K562 (cell line): ENCODE data around the gene CAPN13. TPM values are rescaled to one million over a fixed set of nuclear protein-coding genes. Genes with fewer than 3 reads are reported as not detected.

Source experiments
- ATAC-seq: fragments of 200-7000 bp; cut with Tn5 transposase; 3 replicates; pipeline ENCODE4 v1.9.1; 2020; ENCODE audit warnings: moderate library complexity
- BruUV-seq: library from RNA; stranded (reverse); fragments of 400-500 nt; replicated peaks from 2 replicates; lab custom pipeline; 2021; lab: Mats Ljungman, UMichigan
- CTCF ChIA-PET: fragments of 300-600 bp; formaldehyde crosslinking; extraction: SDS; loops from one replicate; lab custom pipeline; 2021; ENCODE audit warnings: low intra/inter-chr PET ratio; lab: Yijun Ruan, JAX
- POLR2A ChIA-PET: fragments of 300-600, 350-650 bp; sonication (Branson Sonifier 250); formaldehyde crosslinking; extraction: SDS; loops from one replicate; lab custom pipeline; 2021; ENCODE audit warnings: antibody characterized with exemption, inconsistent platforms; lab: Yijun Ruan, JAX
- DNase-seq, 4 experiments: peaks; one replicate each; pipeline versions ENCODE4 v3.0.0 to v3.0.0-alpha.2; 2011 to 2018; ENCODE audit warnings: low spot score in 3 of 4, mixed read lengths in 3 of 4; ENCODE audit errors: extremely low read depth in 1 of 4
- FAIRE-seq: peaks from 2 replicates; lab custom pipeline; 2011; peaks lifted over from hg19 to GRCh38; lab: Jason Lieb, UNC
- H2AFZ ChIP-seq: 2 replicates; pipeline ENCODE4 v1.6.0; 2011; ENCODE audit warnings: low read depth, low read length, control low read depth, inconsistent platforms
- H3K27ac ChIP-seq: fragments of 200-600 bp; 3 replicates; pipeline ENCODE4 v1.8.0; 2011; ENCODE audit warnings: low read depth, mild to moderate bottlenecking, control low read depth, inconsistent platforms, low read length, moderate library complexity, mixed read lengths; ENCODE audit errors: extremely low read depth
- H3K27me3 ChIP-seq, 2 experiments: fragments of 300-600 bp in 1 of 2; 2 replicates in 1 of 2; 3 replicates in 1 of 2; pipeline versions ENCODE4 v1.6.0 to v1.8.0; 2011; ENCODE audit warnings: inconsistent platforms in 2 of 2, low read length in 2 of 2, mild to moderate bottlenecking in 1 of 2, mixed read lengths in 1 of 2, moderate library complexity in 1 of 2; ENCODE audit not compliant: control insufficient read depth in 2 of 2, insufficient read depth in 2 of 2
- H3K36me3 ChIP-seq: fragments of 300-600 bp; 3 replicates; pipeline ENCODE4 v1.8.0; 2011; ENCODE audit warnings: mild to moderate bottlenecking, low read length, inconsistent platforms; ENCODE audit not compliant: control insufficient read depth, insufficient read depth
- H3K4me1 ChIP-seq, 2 experiments: fragments of 200-600 bp in 1 of 2; replicated peaks in 1 of 2; 2 replicates in 1 of 2; 3 replicates in 1 of 2; pipeline versions ENCODE4 v1.5.1 to v1.8.0; 2011; ENCODE audit warnings: inconsistent platforms in 2 of 2, low read length in 2 of 2, mild to moderate bottlenecking in 1 of 2, mixed read lengths in 1 of 2, moderate library complexity in 1 of 2; ENCODE audit not compliant: control insufficient read depth in 2 of 2, insufficient read depth in 2 of 2
- H3K4me2 ChIP-seq: 2 replicates; pipeline ENCODE4 v1.6.1; 2011; ENCODE audit warnings: low read length, control low read depth, inconsistent platforms, mixed read lengths; ENCODE audit not compliant: insufficient read depth
- H3K4me3 ChIP-seq: fragments of 200-600 bp; sonication (generic), shearing (Covaris generic); 2 replicates; pipeline ENCODE4 v1.5.1; 2016; ENCODE audit warnings: control low read depth, inconsistent platforms
- H3K79me2 ChIP-seq: fragments of 200-600 bp; 3 replicates; pipeline ENCODE4 v1.8.0; 2011; ENCODE audit warnings: low read length, inconsistent platforms; ENCODE audit not compliant: control insufficient read depth, insufficient read depth
- H3K9ac ChIP-seq, 2 experiments: 2 replicates each; pipeline versions ENCODE4 v1.6.0 to v1.6.1; 2011; ENCODE audit warnings: low read depth in 2 of 2, low read length in 2 of 2, control low read depth in 1 of 2, inconsistent platforms in 1 of 2, mild to moderate bottlenecking in 1 of 2, mixed read lengths in 1 of 2; ENCODE audit not compliant: insufficient read depth in 1 of 2
- H3K9me1 ChIP-seq: one replicate; pipeline ENCODE4 v1.6.0; 2011; ENCODE audit warnings: inconsistent platforms, mild to moderate bottlenecking, low read length, moderate library complexity; ENCODE audit not compliant: control insufficient read depth, insufficient read depth
- H3K9me3 ChIP-seq: replicated peaks from 2 replicates; pipeline ENCODE4 v1.5.1; 2011; ENCODE audit warnings: low read depth, low read length, inconsistent platforms; ENCODE audit not compliant: control insufficient read depth, insufficient read depth
- H4K20me1 ChIP-seq: replicated peaks from 2 replicates; pipeline ENCODE4 v1.6.1; 2011; ENCODE audit warnings: low read length, inconsistent platforms, mixed read lengths; ENCODE audit not compliant: control insufficient read depth, insufficient read depth
- ADNP ChIP-seq: fragments of 200-800 bp; sonication (Bioruptor generic); IDR thresholded peaks from 2 replicates; pipeline ENCODE4 v1.6.1; 2016; ENCODE audit warnings: missing genetic modification characterization, missing compliant biosample characterization
- BRF1 ChIP-seq: IDR thresholded peaks from 3 replicates; pipeline ENCODE4 v1.6.1; 2011; ENCODE audit warnings: borderline replicate concordance, mild to moderate bottlenecking; ENCODE audit not compliant: insufficient read length; ENCODE audit errors: extremely low read depth
- HDAC3 ChIP-seq: fragments of 450-650 bp; IDR thresholded peaks from 2 replicates; pipeline ENCODE4 v1.6.1; 2018; ENCODE audit warnings: borderline replicate concordance, mild to moderate bottlenecking, moderate library complexity; ENCODE audit not compliant: partially characterized antibody
- HDGF ChIP-seq: fragments of 450-650 bp; IDR thresholded peaks from 2 replicates; pipeline ENCODE4 v1.6.1; 2016
- HNRNPUL1 ChIP-seq: fragments of 200-400 bp; formaldehyde crosslinking; IDR thresholded peaks from 2 replicates; pipeline ENCODE4 v1.6.1; 2017; ENCODE audit warnings: low read length
- PHB2 ChIP-seq: fragments of 450-650 bp; IDR thresholded peaks from 2 replicates; pipeline ENCODE4 v1.6.1; 2017; ENCODE audit warnings: low read depth
- RBM34 ChIP-seq: fragments of 200-400 bp; formaldehyde crosslinking; IDR thresholded peaks from 2 replicates; pipeline ENCODE4 v1.6.1; 2018; ENCODE audit warnings: low read length, borderline replicate concordance; ENCODE audit not compliant: insufficient read depth
- RBM39 ChIP-seq: fragments of 200-400 bp; formaldehyde crosslinking; optimal IDR thresholded peaks from 2 replicates; pipeline ENCODE3; 2018; ENCODE audit warnings: low read depth, low read length
- U2AF1 ChIP-seq: fragments of 200-400 bp; formaldehyde crosslinking; optimal IDR thresholded peaks from 2 replicates; pipeline ENCODE3; 2017; ENCODE audit warnings: mild to moderate bottlenecking, low read depth, low read length, moderate library complexity
- ZBTB7A ChIP-seq: IDR thresholded peaks from 2 replicates; pipeline ENCODE4 v1.6.1; 2011; ENCODE audit warnings: low read depth, mild to moderate bottlenecking, low read length, moderate library complexity, borderline replicate concordance; ENCODE audit not compliant: control insufficient read depth
- ZNF124 ChIP-seq: sonication (generic); formaldehyde crosslinking; IDR thresholded peaks from 2 replicates; pipeline ENCODE4 v1.8.1; 2022; ENCODE audit warnings: missing genetic modification reagents
- ZNF445 ChIP-seq: fragments of 250-450 bp; sonication (Bioruptor Pico); IDR thresholded peaks from 2 replicates; pipeline ENCODE4 v1.4.0; 2020; ENCODE audit warnings: low read depth, mild to moderate bottlenecking, moderate library complexity
- ZNF695 ChIP-seq: fragments of 450-650 bp; formaldehyde crosslinking; IDR thresholded peaks from 2 replicates; pipeline ENCODE4 v1.4.0; 2020; ENCODE audit warnings: mild to moderate bottlenecking, moderate library complexity
- WGBS: fragments of 100-300 bp; shearing (Covaris generic); methylation state at CpG from one replicate; pipeline ENCODE4 v1.1.6; 2016; ENCODE audit warnings: low coverage, mixed read lengths; ENCODE audit not compliant: insufficient coverage; ENCODE audit errors: missing lambda C conversion rate; 5-methylcytosine and 5-hydroxymethylcytosine counted together
- in situ Hi-C: fragments of 300-500 bp; cut with MboI; formaldehyde crosslinking; loops from 4 replicates; pipeline ENCODE4 v1.15.0; 2018; ENCODE audit warnings: inconsistent platforms, mixed read lengths
- intact Hi-C: fragments of 100-400 bp; cut with micrococcal nuclease; formaldehyde crosslinking; loops from 2 replicates; pipeline ENCODE4 v1.14.2; 2022
- polyA plus RNA-seq, 8 experiments: library from polyadenylated mRNA; depleted of rRNA in 4 of 8; stranded (reverse) in 5 of 8; unstranded in 3 of 8; fragments of >200 nt; fragmentation: Nextera tagmentation in 2 of 8; fragmentation: Illumina TruSeq in 1 of 8; extraction: Ambion mirVana in 2 of 8; extraction: Trizol in 1 of 8; gene quantifications; 2 replicates each; pipeline versions ENCODE4 v1.2.1 to v1.2.3, GENCODE V29; 2011 to 2014; ENCODE audit warnings: inconsistent platforms in 1 of 8, missing spikeins in 1 of 8
- total RNA-seq, 7 experiments: library from RNA; depleted of rRNA in 6 of 7; stranded (reverse); fragments of >200 nt in 6 of 7; fragmentation: Illumina TruSeq in 2 of 7; extraction: Trizol in 2 of 7; gene quantifications; 2 replicates each; pipeline versions ENCODE4 v1.2.1 to v1.2.3, GENCODE V29; 2011 to 2021; ENCODE audit warnings: low replicate concordance in 1 of 7

The CAPN13 gene
- total and polyA plus RNA-seq, 9 of the 15 experiments (the other 6 are each of a cell fraction or from before 2014, with no cell fraction given) = not detected

DNA sequence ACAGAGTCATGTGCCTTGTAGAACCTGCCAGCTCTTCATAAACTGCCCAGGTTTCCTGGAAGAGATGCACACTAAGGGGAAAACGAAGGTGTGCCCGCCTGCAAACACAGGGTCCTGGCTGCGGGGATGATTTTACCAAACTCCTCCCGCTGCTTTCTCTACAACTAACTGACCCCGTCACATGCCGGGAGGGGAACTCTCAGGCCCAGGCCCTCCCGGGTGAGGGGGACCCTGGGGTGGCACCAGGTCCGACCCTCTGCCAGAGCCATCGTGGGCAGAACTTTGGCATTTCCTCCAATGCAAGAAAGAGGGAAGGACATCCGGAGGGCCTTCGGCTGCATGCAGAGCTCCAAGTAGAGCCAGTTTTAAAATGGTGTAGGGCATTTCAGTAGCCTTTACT, 28.6 kb downstream of the CAPN13 start (continued):
- no peak for TF ChIP-seq HDGF
- TF ChIP-seq RBM39 = no peak
- no peak for TF ChIP-seq PHB2
- TF ChIP-seq BRF1 = no peak
- TF ChIP-seq HNRNPUL1 = no peak
- no peak for TF ChIP-seq RBM34
- TF ChIP-seq U2AF1 = no peak

GRCh38 chr2:30777661-30778505, 29.4 kb downstream of the CAPN13 start:
- H3K9ac ChIP-seq = no peak overlapping the region
- no peak overlapping the region for H3K4me3 ChIP-seq
- 1% methylated on average over 12 of the region's 12 CpGs for WGBS
- H3K36me3 ChIP-seq = no peaks in the 10 kb centered on the region
- no peak for DNase-seq
- no peaks in the 10 kb centered on the region for H3K9me3 ChIP-seq
- H3K27ac ChIP-seq = no peak overlapping the region
- ATAC-seq = no peak
- intact Hi-C loops = no loop called here
- no peak for FAIRE-seq
- POLR2A ChIA-PET = no interaction called here
- no TSS peak for BruUV-seq
- peaks cover 2 to 32% of the 10 kb centered on the region in 2 experiments; a peak in 3 of 5 replicates for H3K27me3 ChIP-seq
- H2AFZ ChIP-seq = no peak overlapping the region
- CTCF ChIA-PET = no interaction called here
- in situ Hi-C loops = no loop called here
- no peak overlapping the region for H3K4me2 ChIP-seq
- no peaks in the 10 kb centered on the region for H3K9me1 ChIP-seq
- no peaks in the 10 kb centered on the region for H4K20me1 ChIP-seq
- H3K4me1 ChIP-seq = no peaks in the 10 kb centered on the region; a peak in 1 of 5 replicates
- H3K79me2 ChIP-seq = no peaks in the 10 kb centered on the region
- TF ChIP-seq ZNF124 (CRISPR knock-in tag) (no peak), ZNF695 (CRISPR knock-in tag) (no peak), ADNP (tag) (no peak), ZBTB7A (no peak), HDAC3 (no peak), ZNF445 (CRISPR knock-in tag) (no peak)
